NCI-H510A treated with DMSO at 0.1 percent for 48 hours (cell line): ENCODE measurements around the gene XCL2.
A peak's percentile ranks its signal among the peaks of the same experiment; 100 is the strongest.

Source experiments
- DNase-seq: peaks from one replicate; lab custom pipeline; 2025; lab: John Stamatoyannopoulos, UW

Gene XCL2

DNA sequence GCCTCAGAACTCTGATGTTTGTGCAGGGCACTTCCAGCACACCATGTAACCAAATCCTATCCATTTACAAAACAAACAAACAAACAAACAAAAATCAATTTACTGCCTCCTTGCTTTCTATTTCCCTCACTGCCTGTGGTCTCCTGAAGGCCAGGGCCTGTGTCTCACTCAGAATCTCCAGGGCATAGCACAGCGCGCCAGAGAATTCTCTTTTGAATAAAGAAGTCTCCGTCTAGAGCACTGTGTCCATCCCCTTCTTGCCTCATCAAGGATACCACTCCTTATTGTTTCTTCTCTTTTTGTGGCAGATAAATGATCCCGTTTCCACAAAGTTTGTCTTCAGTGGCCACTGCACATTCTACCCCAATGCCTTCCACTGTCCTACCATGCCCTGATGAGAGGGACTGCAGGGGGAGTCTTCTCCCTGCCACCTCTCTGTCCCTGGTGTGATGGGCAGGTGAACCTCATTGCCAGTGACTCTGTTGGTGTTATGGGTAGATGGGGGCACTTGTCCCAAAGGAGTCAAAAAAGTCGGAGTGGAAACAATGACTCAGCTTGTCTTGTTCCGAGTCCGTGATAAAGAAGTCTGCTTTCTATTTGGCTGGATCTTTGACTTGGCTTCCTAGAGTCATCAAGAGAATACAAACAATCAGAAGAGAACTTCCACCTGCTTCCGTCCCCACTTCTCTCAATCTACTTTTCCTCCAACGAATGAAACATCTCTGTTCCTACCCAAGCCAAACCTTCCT is 30.0 kb downstream of the XCL2 start:
- DNase-seq = no peak

DNA sequence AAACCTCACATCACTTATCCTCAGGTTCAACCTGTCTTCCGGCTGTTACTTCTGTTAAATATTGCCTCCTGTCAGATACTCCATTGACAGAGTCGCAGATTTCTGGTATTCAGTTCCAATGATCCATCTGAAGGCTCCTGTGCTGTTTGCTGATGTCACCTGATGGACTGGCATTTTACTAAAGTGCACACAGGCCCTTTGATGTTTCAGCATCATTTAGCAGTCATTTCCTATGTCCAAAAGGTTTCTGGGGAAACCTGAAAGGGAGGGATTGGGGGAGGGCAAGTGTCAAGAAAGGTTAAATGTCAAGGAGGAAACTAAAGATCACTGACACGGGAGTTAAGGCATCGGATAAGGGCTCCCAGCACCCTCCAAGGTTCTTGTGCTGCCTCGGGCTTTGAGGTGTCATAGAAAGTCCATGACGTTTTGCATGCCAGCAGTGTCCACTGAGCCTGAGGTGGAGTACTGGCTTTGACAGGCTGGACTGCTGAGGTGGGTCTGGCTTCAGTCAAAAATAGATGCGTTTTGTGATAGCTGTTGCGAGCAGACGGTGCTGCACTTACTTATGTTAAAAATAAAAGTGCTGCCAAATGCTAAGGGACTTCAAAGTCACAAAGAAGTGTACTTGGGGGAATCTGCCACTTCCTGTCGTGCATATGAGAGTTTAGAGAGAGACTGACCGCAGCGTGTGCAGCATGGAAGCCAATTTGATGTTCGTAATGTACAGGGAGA is 30.8 kb downstream of the XCL2 start:
- DNase-seq = no peak

DNA sequence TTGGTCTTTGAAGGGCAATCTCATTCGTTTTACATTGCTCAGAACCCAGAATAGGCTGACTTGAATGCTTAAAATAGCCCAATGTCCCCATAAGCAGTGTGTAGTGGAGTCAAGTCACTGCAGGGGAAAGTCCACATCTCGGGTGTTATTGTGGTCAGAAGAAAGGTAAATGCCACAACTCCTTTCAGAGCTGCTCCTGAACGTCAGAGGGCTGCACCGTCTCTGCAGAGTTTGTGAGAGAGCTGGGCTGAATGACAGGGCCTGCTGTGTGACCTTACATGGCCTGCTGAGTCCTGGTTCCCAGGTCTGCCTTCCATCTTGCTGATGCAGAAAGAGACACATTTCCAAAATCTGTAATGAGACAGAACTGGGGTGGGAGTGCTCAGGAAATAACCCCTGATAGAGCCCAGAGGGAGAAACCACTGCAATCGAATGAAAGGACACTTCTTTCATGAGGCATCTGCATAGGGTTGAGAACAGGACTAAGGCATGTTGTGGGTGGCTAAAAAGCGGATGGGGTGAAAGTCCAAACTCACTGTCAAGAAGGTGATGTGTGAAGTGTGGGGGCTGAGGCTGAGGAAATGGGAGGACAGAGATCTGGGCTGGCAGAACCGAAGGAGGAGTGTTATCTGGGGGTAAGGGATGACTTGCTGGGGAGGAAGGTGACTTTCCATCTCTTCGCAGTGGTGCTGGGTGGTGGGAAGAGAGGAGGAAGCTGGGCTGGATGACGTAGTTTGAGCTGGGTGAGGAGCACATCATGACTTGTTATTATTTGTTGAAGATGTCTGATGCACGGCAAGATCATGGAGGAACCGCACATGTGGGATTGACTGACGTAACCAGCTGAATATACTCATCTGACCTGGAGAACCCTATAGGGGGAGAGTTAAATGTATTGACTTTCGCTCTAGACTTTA is 33.7 kb downstream of the XCL2 start:
- DNase-seq = no peak

DNA sequence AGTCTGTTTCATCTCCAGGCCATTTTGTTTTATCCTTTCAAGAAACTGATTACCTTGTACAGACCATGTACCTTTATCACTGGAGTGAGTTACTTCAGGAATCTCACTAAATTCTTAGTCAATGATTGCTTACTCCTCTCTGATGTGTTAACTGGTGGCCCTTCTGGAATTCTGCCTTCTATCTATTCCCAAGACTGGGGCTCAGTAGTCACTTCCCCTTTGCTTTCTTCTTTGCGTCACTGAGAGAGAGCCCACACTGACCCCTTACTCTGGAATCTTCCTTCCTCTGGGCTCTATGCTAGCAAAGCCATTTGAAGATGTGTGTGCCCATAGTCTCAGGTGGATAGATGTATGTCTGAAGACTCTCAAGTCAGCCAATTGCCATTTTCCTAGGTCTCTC is 34.6 kb downstream of the XCL2 start:
- DNase-seq = no peak

DNA sequence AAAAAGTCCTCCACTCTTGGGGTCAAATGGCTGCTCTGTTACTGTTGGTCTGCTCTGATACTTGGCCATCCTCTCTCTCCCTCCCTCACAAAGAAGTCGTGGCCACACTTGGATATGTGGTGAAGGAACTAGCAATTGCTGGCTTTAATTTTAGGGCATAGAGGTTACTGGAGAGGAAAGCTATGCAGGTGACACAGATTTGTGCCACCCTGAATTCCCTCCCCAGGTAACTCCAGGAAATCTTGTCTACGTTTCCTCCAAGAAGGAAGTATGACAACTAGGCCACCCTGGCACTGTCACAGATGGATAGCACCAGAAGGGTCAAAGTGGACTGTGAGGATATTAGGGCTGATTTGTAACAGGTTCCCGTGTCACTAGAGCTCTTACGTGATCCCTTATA is 36.0 kb downstream of the XCL2 start:
- DNase-seq = no peak

DNA sequence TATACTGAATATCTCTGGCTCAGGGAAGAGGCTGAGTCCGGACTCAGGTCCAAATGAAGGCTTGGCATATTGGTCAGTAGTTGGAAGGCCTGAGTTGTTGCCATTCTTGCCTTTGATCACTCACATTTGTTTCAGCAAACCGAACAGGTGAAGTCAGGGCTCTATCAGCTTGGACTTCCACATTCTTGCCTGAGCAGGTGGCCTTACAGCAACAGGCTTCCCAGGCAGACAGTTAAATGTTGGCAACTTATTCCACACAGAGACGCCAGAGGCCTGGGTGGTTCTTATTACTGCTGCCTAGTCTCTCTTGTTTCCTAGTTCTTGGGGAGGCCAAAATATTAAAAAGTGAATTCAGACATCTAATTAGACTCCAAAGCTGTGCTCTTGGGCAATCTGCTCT is 36.6 kb downstream of the XCL2 start:
- DNase-seq = no peak

DNA sequence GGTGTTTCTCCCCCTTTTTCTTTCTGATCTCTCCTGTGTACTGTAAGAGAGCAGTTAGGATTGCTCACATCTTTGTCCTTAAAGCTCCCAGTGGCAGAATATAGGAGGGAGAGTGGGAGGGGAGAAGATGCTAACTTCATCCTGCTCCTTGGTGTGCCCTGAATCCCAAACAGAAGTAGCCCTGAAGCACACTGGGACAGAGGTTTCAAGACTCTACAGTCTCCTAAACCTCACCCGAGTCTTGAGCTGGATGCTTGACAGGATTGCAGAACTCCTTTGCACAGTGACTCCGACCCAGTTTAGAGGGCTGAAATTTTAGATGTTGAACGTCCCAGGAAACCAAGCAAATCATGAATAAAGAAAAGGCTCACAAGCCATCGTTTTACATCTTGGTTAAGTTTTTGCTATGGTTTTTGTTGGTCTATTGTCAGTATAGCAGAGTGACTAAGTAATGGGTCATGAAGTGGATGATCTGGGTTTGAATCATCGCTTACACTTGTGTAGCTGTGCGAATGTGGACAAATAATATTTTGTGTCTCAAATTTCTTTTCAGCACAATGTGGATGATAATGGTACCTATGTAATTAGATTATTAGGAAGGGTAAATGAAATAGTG is 37.5 kb downstream of the XCL2 start:
- no peak for DNase-seq

DNA sequence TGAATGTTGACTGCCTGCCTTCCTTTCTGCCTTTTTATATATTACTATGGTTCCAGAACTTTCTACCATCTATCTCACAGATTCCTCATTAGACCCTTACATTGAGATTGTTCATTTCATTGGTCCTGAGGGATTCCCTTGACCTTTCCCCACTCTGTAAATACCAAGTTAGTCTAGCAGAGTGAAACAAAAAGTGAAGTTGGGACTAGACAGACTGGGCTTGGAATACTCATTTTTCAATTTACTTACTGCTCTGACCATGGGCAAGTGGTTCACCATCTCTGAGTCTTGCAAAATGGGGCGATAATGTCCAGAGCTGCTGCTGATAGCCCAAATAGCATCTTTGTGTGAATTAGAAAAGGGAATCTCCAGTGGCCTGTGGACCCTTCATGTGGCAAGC is 38.8 kb downstream of the XCL2 start:
- DNase-seq = no peak

DNA sequence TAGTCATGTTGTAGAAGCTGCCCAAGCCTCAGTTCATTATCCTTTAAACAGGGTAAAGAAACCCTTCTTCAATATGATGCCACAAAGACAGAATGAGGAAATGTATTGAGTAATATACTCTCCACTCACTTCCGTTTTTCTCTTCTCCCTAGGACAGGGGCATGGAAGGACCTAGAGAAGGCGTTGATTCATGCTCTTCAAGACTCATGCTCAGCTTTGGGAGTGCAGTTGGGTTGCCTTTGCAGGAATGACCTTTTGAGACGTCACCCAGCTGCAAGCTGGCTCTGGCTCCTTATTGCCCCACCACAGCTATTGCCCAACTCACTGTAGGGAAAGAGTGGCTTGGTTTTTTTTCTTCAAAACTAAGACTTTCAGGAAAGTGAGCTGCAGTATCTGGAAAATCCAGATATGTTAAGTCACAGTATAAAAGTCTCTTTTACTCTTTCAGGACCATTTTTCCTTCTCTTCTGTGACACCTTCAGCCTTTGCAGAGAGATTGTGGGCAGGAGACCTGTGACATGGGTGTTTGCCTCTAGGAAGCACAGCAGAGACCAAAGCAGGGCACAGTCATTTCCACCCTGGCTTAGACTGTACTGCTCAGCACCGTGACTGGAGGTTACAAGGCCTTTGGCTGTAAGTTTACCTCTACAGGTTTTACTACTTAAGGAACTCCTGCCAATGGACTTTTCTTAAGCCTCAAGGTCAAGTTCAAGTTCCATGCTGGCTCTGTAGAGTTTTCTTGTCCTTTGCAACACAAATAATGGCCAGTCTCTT is 39.5 kb downstream of the XCL2 start:
- DNase-seq = no peak

DNA sequence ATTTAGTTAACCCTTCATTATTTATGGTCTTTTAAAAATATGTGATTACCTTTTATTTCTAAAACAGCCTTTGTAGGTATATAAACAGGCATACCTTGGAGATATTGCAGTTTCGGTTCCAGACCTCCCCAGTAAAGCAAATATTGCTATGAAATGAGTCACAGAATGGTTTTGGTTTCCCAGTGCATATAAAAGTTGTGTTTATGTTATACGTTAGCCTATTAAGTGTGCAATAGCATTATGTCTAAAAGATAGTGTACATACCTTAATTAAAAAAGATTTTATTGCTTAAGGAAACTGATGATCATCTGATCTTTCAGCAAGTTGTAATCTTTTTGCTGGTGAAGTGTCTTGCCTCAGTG is 44.1 kb downstream of the XCL2 start:
- no peak for DNase-seq

DNA sequence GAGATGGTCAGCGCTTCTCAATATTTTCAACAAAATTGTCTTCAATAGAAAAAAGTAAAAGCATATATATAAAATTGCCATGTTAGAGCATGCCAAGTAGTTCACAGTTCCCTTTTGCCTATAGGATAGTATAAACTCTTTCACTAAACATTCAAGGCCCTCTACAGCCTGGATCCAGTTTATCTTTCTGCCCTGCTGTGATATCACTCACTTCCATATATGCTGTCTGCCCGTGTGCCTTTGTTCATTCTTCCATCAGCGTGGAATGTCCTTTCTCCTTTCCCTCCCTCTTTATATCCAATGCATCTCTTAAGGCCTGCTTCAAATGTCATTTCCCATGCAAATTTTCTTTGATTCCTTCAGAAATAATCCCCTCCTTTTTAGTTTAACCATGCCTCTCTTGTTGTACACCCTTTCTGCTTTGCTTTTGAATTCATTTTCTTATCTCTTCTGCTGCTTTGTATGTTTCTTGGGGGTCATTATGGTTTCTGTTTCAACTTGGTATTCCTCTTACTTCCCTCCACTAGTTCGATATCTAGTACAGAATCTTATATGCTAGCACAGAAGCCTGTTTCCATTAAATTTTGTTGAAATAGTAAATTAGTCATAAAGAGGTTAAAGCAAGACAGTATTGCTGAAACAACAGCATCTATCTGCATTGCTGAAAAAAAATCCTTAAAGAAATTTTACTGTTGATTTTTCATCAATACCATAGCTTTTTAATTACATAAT is 44.7 kb downstream of the XCL2 start:
- no peak for DNase-seq

DNA sequence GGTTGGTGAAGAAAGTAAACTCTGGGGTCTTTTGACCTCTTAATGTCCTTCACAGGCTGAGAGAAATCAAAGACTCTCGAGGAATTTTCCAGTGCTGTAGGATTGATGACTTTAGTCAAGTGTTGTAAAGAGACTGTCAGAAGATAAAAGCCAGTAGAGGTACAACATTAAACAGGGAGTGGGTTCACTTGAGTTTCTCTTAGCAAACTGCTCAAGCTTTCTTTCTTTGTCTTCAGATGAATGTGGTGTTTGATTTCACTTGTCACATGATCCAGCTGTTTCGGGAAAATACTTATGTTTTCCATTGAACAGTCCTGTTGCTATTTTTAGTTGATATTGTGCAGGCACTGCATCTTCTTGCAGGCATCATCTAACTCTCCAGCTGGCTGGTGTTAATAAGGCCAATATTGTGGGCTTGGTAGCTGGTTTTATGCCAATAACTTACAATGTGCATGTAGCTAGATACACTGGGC is 45.6 kb downstream of the XCL2 start:
- peak; percentile 42 for DNase-seq

DNA sequence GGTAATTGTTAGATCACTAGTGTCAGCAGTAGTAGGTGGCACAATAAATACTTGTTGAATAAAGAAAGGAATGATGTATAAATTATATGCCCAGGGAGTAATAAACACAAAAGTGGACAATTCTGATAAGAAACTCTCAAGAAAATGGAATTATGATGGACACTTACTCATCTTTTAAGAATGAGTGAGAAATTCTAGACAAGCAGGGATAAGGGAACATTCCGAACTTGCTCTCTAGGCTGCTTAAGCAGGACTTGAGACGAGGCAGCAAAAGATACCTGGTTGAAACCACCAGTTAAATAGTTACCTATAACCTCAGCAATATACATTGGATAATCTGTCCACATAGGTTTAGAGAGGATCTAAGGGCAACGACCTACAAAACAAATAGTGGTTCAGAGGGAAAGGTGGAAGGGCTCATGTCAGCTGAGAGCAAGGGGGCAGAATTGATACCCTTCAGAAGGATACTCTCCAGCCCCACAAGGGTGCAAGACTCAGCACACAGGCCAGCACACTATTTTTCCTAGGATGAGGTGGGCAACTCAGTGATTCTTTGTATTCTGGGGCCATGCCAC is 46.3 kb downstream of the XCL2 start:
- DNase-seq = peak; percentile 12

DNA sequence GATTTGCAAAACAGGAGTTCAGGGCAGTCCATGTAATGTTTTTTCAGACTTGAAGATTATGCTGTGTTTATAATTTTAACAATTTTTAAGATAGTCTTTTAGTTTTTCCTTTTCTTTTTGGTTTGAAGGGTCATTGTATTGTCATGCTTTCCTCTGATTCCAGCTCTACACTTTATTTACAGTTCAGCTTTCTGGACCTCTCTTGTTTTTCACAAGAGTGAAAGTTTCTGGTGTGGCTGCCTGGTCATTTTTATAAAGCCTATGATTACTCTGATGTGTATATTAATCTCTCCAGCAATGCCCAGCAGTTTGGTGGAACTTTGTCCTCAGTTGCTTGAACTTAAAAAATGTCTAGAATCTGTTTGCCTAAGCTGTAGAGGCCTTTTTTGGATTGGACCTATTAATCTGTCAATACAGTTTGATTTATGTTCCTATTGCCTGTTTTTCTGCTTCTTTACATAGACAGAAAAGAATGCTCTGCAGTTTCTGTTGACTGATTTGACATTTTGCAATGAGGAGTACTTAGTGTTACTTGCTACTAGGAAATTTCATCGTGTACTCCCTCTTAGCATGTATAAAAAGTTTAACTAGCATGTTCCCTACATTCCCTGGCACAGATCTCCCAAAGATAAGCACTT is 52.2 kb downstream of the XCL2 start:
- no peak for DNase-seq
